AG09319 (cell line): ENCODE data around the gene ASAP2.
"Not testable (repeated sequence)": the region's sequence is repeated elsewhere in the genome, so short reads cannot be mapped to it uniquely, and the experiment has no call there.

Source experiments
- DNase-seq: peaks from one replicate; pipeline ENCODE4 v3.0.0-alpha.2; 2010; ENCODE audit warnings: low read depth; ENCODE audit errors: extremely low read depth
- CTCF ChIP-seq: IDR thresholded peaks from 2 replicates; pipeline ENCODE4 v1.5.1; 2011; ENCODE audit warnings: low read depth, mild to moderate bottlenecking, inconsistent platforms, low read length, moderate library complexity

Gene ASAP2

GRCh38 chr2:9260464-9260918 lies 53.9 kb downstream of the ASAP2 start:
- no peak for DNase-seq
- TF ChIP-seq CTCF = no peak

GRCh38 chr2:9261231-9261883 lies 54.7 kb downstream of the ASAP2 start:
- TF ChIP-seq CTCF = no peak
- no peak for DNase-seq

GRCh38 chr2:9262671-9263171 lies 56.1 kb downstream of the ASAP2 start:
- DNase-seq = no peak
- TF ChIP-seq CTCF = no peak

DNA sequence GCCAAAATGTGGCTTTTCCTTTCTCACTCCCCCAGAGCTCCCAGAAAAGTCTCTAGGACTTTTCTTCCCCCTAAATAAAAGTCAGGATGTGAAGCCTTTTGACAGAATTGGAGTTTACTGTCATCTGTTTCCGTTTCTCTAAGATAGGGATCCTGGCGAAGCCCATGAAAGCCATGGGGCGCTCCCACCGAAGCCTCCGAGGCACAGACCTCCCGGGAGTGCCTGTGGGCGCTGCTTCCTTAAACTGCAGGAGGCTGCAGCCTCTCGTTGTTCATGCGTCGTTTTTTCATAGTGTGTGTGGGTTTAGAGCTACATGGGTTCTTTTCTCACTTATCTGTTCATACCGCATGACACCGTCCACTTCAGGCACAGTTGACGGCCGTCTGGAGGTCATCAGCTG lies 56.8 kb downstream of the ASAP2 start:
- TF ChIP-seq CTCF = no peak
- DNase-seq = no peak

GRCh38 chr2:9264301-9264700 lies 57.7 kb downstream of the ASAP2 start:
- DNase-seq = no peak
- no peak for TF ChIP-seq CTCF

DNA sequence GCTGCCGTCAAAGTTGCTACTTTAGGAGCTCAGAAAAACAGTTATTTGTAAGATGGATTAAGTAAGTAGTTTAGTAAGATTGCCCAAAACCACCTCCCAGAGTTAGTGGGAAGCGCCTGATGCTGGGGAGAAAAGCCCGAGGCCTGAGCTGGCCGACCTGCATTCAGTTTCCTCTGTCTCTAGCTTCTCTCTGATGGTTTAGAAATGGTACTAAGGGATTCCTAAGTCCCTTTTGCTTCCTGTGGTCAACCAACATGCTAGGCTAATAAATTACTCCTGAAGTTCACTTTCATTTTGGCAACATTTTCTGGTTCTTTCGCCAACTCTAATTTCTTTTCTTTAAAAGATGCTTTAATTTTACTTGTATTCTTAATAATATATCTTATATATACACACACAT lies 60.1 kb downstream of the ASAP2 start:
- no peak for DNase-seq
- TF ChIP-seq CTCF = no peak

DNA sequence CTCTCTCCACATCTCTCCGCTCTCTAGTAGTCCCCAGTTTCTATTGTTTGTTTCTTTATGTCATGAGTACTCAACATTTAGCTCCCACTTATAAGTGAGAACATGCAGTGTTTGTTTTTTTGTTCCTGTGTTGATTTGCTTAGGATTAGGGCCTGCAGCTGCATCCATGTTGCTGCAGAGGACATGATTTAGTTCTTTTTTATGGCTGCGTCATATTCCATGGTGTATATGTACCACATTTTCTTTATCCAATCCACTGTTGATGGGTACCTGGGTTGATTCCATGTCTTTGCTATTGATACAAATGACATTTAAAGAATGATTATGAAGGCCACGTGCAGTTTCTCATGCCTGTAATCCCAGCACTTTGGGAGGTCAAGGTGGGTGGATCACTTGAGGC lies 60.7 kb downstream of the ASAP2 start:
- DNase-seq = not testable (repeated sequence)
